Posterior cingulate gyrus (tissue), 11 donors: ENCODE data around the gene ENTPD8.

Experiments used
- DNase-seq, 10 donors: peaks; one replicate each; pipeline versions ENCODE4 v3.0.0 to v3.0.0-alpha.2; 2020 to 2021; ENCODE audit warnings: mixed read lengths in 3 of 10
- intact Hi-C: fragments of 100-400 bp; cut with DNase I; formaldehyde crosslinking; loops from one replicate; pipeline ENCODE4 v1.15.1; 2023

Gene ENTPD8, protein sequence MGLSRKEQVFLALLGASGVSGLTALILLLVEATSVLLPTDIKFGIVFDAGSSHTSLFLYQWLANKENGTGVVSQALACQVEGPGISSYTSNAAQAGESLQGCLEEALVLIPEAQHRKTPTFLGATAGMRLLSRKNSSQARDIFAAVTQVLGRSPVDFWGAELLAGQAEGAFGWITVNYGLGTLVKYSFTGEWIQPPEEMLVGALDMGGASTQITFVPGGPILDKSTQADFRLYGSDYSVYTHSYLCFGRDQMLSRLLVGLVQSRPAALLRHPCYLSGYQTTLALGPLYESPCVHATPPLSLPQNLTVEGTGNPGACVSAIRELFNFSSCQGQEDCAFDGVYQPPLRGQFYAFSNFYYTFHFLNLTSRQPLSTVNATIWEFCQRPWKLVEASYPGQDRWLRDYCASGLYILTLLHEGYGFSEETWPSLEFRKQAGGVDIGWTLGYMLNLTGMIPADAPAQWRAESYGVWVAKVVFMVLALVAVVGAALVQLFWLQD

GRCh38 chr9:137441289-137441934 lies at the start of gene ENTPD8:
TSS of gene ENTPD8 (minus strand) at chr9:137441357. CDS start at chr9:137438285, 3,072 bp downstream.
- DNase-seq, result peak in 5 of 10 donors; percentile 5 to 77 (median 50)
- intact Hi-C loops, result no loop called here

- intact Hi-C loops, result no loop called here
Measured at GRCh38 chr9:137490532-137491186, 49.5 kb upstream of the ENTPD8 start.

DNA sequence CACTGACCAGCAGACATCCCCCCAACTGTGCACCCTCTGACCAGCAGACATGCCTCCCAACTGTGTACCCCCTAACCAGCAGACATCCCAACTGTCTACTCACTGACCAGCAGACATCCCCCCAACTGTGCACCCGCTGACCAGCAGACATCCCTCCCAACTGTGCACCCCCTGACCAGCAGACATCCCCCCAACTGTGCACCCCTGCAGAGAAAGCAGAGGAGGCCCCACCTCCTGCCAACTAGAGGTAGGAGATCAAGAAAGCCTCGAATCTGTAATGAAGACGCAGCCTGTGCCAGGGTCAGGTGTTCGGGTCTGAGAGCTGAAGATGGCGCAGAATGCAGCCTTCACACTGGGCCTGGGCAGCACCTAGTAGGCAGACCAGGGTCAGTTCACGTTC lies 47.7 kb upstream of the ENTPD8 start:
- peak in 2 of 10 donors; percentile 8 to 23 for DNase-seq
- intact Hi-C loops, result no loop called here

More at GRCh38 chr9:137490532-137491186, 49.5 kb upstream of the ENTPD8 start:
- DNase-seq, result peak in 1 of 10 donors; percentile 4

- intact Hi-C loops, result no loop called here
- DNase-seq, result peak in 3 of 10 donors; percentile 35 to 72 (median 56)
Measured at GRCh38 chr9:137488327-137488653, 47.1 kb upstream of the ENTPD8 start.

- intact Hi-C loops, result no loop called here
- DNase-seq, result peak in 3 of 10 donors; percentile 67 to 75 (median 73)
Measured at GRCh38 chr9:137487454-137488326, 46.5 kb upstream of the ENTPD8 start.

DNA sequence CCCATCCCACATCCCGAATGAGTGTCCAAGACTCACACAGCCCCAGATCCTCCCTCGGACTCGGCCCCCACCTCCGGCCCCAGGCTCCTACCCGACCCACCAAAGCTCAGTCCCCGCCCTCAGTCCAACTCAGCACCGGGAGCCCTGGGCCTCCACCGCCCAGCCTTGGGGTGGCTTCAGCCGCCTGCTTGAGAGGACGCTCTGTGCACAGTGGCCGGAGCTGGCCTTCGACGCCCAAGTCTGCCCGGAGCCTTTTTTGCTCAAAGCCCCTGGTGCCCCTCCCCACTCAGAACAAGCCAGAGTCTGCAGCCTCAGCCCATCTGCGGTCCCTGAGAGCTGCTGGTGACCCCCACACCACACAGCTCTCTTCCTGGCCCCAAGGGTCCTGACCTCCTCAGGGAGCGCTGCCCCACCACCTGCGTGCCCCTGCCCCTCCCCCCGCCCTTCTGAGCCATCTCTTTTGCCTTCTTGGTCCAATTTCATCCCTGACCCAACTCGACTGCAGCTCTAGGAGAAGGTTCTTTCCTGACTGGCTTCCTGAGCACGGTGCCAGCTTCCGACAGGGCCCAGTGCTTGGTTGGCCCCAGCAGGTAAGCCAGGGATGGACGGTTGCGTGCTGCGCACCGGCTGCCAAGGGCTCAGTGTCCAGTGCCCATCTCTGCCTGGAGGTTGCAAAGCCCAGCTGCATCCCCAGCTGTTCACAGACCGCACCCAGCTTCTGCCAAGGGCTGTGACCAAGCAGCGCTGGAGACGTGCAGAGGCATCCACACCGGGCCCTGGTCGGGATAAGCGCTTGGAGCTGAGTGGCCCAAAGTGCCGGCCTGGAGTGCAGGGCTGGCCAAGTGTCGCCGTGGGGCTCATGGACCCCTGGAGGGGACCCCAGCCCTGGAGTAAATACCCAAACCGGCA lies 45.6 kb upstream of the ENTPD8 start:
- DNase-seq, result peak in 3 of 10 donors; percentile 58 to 78 (median 74)
- intact Hi-C loops, result no loop called here

DNA sequence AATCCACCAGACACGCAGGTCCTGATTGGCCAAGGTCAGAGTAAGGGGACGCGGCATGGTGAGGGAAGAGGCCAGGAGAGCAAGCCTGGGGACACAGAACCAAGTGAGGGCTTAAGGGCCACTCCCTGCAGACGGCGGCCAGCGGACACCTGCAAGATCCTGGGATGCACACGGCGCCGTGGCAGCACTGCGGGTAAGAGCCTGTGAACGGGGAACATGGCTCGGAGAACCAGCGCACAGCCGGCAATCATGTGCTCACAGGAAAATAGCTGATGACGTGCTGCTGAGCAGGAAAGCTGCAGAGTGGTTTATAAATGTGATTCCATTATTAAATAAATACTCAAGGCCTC lies 45.0 kb upstream of the ENTPD8 start:
- intact Hi-C loops, result no loop called here
- peak in 3 of 10 donors; percentile 53 to 75 (median 63) for DNase-seq

DNA sequence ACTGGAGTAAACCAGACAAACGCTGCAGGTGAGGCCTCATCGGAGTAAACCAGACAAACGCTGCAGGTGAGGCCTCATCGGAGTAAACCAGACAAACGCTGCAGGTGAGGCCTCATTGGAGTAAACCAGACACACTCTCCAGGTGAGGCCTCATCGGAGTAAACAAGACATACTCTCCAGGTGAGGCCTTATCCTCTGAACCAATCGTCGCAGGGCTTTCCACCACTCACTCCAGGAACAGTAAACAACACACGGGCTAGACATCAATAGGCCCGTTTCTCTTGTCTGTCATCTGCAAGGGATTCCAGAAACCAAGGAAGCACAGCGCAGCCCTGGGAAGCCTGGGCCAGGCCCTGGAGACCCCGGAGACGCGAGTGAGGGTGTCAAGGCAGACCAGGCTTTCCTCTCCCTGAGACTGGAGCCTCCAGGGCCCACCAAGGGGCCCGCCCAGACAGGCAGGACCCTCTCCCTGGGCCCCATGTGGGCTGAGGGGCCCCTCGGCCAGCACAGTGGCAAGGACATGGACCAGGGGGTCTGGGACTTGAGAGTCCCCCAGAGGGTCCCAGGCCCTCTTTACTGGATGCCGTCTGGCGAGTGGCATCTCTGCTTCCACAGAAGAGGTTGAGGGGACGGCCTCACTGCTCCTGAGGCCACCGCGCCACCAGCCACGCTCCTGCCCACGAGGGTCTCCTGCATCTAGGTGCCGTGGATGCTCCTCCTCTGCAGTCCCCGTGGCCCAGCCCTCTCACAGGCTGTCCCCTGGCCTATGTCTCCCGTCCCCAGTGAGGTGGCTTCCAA lies 44.4 kb upstream of the ENTPD8 start:
- DNase-seq, result peak in 3 of 10 donors; percentile 12 to 63 (median 31)
- intact Hi-C loops, result no loop called here

GRCh38 chr9:137484551-137485315 lies 43.6 kb upstream of the ENTPD8 start:
- intact Hi-C loops, result no loop called here
- peak in 3 of 10 donors; percentile 32 to 81 (median 71) for DNase-seq

GRCh38 chr9:137482094-137482781 lies 41.1 kb upstream of the ENTPD8 start:
- DNase-seq, result peak in 5 of 10 donors; percentile 34 to 88 (median 70)
- intact Hi-C loops, result no loop called here

DNA sequence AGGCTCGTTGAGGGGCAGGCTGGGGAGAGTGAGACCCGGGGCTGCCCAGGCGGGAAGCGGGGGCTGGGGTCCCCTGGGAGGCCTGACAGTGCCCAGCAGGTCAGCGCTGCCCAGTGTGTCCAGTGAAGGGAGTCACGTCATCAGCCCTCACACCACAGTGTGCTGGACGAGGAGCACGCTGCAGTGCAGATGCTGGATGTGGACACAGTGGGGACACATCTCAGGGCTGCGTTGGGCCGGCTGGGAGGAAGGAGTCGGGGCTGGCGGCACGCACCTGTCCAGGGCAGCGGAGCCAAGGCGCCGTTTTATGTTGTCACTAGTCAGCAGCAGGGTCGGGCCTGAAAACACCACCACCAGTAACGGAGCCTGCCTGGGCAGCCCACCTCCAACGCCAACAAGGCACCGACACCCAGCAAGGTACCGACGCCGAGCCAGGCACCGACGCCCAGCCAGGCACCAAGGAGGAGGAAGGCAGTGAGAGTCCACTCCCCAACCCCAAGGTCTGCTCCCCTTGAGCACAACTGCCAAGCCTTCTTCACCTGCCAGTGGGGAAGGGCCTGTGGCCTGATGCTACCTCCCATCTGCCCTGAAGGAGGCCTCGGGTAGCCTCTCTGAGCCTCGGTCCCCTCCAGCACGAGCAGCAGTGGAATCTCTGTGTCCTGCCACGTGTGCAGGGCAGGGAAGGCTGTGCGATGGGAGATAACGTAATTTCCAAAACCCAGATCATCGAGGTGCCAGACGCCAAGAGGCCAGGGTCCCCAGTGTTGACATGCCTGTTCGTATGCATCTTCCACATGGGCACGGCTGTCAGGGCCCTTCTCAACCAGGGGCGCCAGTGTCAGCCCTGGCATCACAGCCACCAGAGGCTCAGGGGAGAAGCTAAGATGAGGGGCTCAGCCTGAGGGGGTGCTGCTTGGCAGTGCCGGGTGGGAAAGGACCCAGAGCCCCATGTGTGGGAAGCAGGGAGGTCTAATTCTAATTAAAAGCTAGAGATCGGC lies 39.8 kb upstream of the ENTPD8 start:
- intact Hi-C loops, result no loop called here
- peak in 5 of 10 donors; percentile 8 to 74 (median 59) for DNase-seq

DNA sequence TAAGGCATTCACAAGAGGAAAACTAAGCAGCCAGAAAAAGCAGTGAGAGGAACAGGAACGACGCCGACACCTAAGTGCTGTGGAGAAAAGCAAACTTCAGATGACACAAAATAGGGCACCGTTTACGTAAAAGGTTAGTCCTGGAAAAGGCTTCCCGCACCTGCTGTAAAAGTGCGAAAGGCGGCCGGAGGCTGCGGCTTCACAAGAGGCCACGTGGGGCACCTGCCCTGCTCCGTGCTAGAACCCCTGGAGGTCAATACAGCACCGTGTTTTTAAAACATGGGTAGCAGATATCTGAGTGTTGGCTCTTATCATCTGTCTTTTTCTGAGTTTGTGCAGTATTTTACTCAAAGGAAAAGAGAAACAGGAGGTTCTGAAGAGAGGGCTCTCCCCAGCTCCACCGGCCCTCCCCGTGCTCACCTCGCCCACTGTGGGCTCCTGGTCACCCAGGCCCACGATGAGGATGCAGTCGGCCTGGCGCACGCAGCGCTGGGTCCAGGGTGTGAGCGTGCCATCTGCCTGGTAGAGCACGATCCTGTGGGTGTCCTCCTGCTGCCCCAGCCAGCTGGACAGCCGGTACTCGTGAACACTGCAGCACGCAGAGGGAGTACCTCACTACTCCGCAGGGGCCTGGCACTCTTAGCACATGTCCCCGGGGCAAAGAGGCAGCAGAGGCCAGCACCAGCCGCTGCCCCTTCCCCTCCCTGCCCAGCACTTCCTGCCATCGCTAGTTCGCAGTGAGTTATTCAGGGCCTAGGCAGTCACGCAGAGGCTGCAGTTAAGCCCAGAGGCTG lies 38.9 kb upstream of the ENTPD8 start:
- peak in 5 of 10 donors; percentile 24 to 85 (median 74) for DNase-seq
- intact Hi-C loops, result no loop called here

- DNase-seq, result peak in 6 of 10 donors; percentile 26 to 94 (median 80)
- intact Hi-C loops, result no loop called here
Measured at GRCh38 chr9:137478962-137479861, 38.1 kb upstream of the ENTPD8 start.

- DNase-seq, result peak in 2 of 10 donors; percentile 14 to 48
- intact Hi-C loops, result no loop called here
Measured at GRCh38 chr9:137478613-137478961, 37.4 kb upstream of the ENTPD8 start.
